ENCODE data around the gene EPG5.
"Not testable (repeated sequence)": the region's sequence is repeated elsewhere in the genome, so short reads cannot be mapped to it uniquely, and the experiment has no call there.

The EPG5 gene

GRCh38 chr18:45976974-45977373 is 9.8 kb upstream of the EPG5 start:
- no peak for DNase-seq

DNA sequence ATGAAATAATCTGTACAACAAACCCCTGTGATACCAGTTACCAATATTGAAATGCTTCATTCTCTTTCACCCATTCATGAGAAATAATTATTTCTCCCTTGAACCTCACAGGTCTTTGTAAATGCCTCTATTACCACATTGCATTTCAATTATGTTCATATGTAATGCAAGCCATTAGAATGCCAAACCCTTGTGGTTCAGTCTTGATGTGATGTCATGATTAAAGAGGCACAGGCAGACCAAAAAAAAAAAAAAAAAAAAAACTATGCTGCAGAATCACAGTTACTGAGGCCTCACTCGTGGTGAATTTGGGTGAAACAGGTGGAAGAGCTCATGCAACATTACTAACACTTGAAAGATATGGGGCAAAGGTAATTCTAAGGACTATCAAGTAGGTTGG is 9.4 kb upstream of the EPG5 start:
- DNase-seq, result no peak

DNA sequence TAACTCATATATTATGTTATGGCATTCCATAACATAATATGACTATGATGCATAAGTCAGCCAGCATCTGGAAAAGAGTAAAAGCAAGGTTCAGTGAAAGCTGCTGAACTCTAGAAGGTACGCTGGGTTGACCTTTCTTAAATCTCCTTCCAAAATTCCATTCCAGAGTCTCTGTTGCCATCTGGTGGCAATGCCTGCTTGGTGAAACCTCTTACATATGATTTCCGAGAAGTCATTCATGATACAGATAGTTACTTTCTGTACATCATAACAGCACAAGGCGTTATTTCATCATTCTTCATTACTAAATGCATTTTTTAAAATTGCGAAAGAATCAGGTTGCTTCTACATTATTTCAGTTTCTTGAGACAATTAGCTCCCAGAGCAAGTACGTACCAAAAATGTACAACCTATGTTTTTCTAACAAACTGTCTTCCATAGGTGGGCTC is 7.0 kb upstream of the EPG5 start:
- peak; percentile 47 for DNase-seq

GRCh38 chr18:45964913-45965312 is 2.2 kb downstream of the EPG5 start:
- DNase-seq, result not testable (repeated sequence)

GRCh38 chr18:45962866-45963265 is 4.3 kb downstream of the EPG5 start:
- no peak for DNase-seq

DNA sequence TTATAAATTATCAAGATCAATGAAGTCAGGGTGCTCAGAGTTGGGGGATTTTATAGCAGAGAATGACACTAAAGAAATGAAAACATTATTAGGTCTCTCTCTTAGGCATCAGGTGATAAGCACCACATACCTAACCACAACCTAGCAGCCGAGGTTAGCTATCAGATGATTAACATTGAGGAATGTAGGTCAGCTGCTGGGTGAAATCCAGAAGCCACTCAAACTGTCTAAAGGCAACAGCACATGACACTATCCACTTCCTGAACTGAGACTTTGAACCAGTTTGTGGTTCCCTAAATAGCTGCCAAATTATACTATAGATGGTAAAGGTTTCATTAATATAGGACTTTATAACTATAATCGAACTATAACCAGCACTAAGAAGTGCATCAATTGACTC is 4.7 kb downstream of the EPG5 start:
- DNase-seq, result no peak

GRCh38 chr18:45959484-45959883 is 7.6 kb downstream of the EPG5 start:
- not testable (repeated sequence) for DNase-seq

DNA sequence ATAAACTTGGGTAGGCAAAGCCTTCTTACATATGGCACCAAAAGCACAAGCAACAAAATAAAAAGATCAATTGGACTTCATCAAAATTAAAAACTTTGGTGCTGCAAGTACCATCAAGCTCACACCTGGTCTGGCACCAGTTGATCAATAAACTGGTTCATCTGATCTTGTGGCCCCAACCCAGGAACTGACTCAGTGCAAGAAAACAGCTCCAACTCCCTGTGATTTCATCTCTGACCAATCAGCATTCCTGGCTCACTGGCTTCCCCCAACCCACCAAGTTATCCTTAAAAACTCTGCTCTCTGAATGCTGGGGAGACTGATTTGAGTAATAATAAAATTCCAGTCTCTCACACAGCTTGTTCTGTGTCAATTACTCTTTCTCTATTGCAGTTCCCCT is 8.4 kb downstream of the EPG5 start:
- DNase-seq, result no peak

GRCh38 chr18:45958027-45958426 is 9.1 kb downstream of the EPG5 start:
- DNase-seq, result no peak

DNA sequence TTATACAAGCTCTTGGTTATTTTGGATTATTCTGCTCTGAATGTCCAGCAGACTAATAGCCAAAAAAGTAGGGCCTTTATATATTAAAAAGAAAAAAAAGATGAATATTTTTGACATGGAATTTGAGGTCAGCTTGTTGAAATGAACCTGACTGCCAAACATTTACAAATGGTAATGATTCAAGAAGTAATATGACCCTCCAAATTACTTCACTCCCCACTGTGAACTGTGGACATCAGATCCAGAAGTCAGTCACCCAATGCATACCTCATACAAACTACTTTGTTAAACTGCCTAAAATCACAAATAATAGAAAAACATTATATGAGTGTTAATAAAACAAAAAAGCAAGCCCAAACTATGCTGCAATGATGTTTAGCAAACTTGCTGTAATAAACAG is 10.0 kb downstream of the EPG5 start:
- DNase-seq, result no peak

- DNase-seq, result no peak
These were observed 12.8 kb downstream of the EPG5 start for GRCh38 chr18:45954070-45954934.

DNA sequence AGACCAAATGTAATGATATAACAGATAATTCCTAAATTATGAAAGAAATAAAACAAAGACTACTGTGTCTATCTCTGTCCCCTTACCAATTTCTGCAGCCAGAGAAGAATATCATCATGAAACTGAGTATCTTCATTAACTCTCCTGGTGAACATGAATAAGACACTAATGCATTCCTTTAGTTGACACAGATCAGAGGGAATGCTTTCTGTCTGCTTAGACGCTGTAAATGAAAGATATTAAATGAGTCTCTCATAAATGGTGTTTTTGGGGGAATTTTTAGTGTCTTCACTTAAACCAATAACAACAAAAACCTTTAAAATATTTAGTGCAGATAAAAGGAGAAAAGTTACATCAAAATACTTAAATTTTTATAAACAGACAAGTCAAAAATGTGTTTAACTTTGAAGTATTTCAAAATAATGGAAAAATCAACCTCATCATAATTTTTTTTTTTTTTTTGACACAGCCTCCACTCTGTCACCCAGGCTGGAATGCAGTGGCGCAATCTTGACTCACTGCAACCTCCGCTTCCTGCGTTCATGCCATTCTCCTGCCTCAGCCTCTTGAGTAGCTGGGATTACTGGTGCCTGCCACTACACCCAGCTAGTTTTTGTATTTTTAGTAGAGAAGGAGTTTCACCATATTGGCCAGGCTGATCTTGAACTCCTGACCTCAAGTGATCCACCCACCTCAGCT is 16.0 kb downstream of the EPG5 start:
- no peak for DNase-seq

- no peak for DNase-seq
These were observed 21.5 kb downstream of the EPG5 start for GRCh38 chr18:45945669-45946068.

- no peak for DNase-seq
These were observed 26.4 kb downstream of the EPG5 start for GRCh38 chr18:45940724-45941123.

DNA sequence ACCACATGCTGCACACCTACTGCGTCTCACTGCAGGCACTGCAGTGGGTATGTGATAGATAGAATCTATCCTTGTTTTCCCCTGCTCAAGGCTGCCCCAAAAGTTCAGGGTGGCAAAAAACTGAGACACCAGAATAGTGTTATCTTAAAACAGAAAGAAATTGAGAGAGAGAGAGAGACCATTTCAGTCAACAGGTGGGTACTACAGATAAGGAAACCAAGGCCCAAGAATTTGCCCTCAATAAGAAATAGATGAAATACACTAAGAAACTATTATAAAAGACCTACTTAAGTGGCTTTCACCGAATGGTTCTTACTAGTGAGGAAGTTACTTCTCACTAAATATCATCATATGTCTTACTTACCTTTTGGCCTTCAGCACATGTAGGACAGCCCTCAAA is 27.9 kb downstream of the EPG5 start:
- no peak for DNase-seq

GRCh38 chr18:45938488-45938935 is 28.6 kb downstream of the EPG5 start:
- no peak for DNase-seq

- no peak for DNase-seq
These were observed 31.4 kb downstream of the EPG5 start for GRCh38 chr18:45935591-45936335.

- DNase-seq, result no peak
These were observed 34.4 kb downstream of the EPG5 start for GRCh38 chr18:45932708-45933107.

- DNase-seq, result no peak
These were observed 36.2 kb downstream of the EPG5 start for GRCh38 chr18:45930963-45931362.

GRCh38 chr18:45926691-45927090 is 40.4 kb downstream of the EPG5 start:
- no peak for DNase-seq

DNA sequence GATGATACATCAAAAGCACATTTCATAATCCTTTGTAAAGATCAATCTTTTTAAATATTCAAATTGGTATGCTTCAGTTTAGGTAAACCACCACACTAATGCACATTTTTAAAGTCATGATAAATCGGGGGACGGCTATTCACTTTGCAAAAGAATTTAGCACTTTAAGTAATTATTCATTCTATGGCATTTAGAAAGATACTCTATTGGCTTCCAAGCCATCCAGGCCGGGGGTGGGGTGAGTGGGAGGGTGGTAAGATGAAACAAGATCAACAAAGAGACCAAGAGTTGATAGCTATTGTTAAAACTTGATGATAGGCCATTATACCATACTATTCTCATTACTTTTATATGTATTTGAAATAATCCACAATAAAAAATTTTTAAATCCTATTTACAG is 41.0 kb downstream of the EPG5 start:
- no peak for DNase-seq

- DNase-seq, result no peak
These were observed 44.0 kb downstream of the EPG5 start for GRCh38 chr18:45923138-45923537.

GRCh38 chr18:45920367-45920766 is 46.8 kb downstream of the EPG5 start:
- no peak for DNase-seq

GRCh38 chr18:45916302-45916701 is 50.8 kb downstream of the EPG5 start:
- no peak for DNase-seq

Measured in activated CD4-positive, alpha-beta T cell treated with anti-CD3 and anti-CD28 coated beads for 1 hour (primary cell).